Cortex of kidney (tissue), 1 donor: ENCODE data around the gene DCN.

Experiments used
- DNase-seq: peaks from one replicate; lab custom pipeline; 2025; lab: John Stamatoyannopoulos, UW

The DCN gene

GRCh38 chr12:91185421-91185820 is 2.8 kb upstream of the DCN start:
- no peak for DNase-seq

DNA sequence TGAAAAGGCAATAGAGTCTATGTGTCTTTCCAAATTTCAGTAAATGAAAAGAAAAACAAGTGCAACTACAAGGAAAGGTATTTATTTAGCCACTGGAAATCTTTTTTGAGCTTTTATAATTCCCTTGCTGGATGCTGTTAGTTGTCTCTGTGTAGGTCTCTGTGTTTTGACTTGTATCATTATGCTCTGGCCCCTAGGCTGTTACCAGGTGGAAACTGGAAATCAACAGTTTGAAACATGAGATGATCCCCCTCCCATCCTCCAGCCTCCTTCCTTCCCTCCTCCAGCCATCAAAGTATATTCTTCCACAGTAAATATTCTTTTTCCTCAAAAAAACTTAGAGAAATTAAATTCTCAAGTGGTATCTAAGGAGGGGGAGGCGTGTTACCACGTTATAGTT is 934 bp upstream of the DCN start:
- no peak for DNase-seq

DNA sequence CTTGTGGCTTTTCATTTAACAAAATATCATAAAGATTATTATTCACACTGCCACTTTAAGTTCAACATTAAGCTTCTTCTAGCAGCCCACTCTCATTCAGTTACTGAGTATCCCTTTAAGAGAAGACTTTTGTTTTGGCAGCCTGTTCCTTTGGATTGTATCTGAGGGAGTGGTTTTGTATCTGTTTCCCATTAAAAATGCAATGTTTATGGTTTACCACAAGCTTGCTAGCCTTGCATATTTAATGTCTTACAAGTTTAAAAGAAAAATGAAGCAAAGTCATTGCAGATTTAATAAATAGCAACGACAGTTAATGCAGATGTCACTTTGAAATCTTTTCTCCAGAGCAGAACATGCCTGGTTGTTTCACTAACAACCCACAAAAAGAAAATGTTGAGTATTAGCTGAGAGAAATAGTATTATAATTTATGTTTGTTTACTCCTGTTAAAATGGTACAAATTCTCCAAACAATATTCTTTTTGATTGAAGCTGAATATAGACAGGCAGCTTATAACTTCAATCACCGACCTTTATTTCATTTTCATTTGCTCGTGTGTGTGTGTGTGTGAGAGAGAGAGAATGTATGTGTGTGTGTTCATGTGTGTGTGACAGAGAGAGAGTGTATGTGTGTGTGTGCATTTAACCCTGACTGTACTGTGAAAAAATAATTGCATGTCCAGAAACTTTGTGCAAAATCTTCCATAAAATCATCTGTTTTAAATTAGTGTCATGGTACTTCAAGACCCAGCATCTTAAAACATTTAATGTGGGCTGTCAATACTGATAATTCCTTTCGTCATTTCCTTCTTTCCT is 1.8 kb downstream of the DCN start:
- no peak for DNase-seq

DNA sequence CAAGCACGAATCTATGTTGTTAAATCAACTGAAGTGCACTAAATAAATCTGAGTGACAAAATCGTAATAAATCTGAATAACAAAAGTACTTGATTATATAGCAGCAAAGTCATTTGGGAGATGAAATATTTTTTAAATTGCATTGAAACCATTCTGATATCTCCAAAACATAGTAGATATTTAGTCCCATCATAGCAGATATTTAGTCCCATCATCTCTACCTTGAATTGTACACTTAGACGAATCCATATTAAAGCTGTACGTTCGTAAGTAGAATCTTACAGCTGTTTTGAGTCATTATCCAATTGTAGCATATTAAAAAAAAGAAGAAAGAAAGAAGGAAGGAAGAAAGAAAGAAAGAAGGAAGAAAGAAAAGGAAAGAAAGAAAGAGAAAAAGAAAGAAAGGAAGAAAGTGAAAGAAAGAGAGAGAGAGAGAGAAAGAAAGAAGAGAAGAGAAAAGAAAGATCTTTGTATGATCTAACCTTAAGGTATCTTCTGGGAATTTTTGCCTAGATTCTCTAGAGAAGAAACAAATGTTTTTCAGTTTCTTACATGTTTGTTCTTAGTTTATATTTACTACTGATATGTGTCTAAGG is 2.6 kb downstream of the DCN start:
- DNase-seq: no peak

- no peak for DNase-seq
These were observed 3.3 kb downstream of the DCN start for GRCh38 chr12:91179315-91179714.

DNA sequence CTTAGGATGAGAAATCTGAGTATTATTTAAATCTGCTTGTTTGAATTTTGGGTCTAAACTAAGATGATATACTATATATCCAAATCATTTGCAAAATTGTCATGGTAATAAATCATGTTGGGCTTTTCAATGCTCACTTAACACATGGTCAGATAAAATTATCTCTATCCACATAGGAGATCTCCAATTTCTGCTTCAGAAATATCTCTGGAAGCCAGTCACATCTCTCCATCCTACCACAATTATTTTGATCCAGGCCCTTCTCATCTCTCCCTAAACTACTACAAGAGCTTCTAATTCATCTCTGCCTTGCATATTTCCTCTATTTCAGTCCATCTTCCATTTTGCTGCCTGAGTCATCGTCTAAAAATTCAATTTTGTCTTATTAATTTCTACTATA is 3.8 kb downstream of the DCN start:
- no peak for DNase-seq

GRCh38 chr12:91178139-91178561 is 4.5 kb downstream of the DCN start:
- no peak for DNase-seq

GRCh38 chr12:91177381-91177780 is 5.2 kb downstream of the DCN start:
- no peak for DNase-seq

- DNase-seq: no peak
These were observed 5.7 kb downstream of the DCN start for GRCh38 chr12:91176915-91177314.

GRCh38 chr12:91176358-91176757 is 6.3 kb downstream of the DCN start:
- no peak for DNase-seq

DNA sequence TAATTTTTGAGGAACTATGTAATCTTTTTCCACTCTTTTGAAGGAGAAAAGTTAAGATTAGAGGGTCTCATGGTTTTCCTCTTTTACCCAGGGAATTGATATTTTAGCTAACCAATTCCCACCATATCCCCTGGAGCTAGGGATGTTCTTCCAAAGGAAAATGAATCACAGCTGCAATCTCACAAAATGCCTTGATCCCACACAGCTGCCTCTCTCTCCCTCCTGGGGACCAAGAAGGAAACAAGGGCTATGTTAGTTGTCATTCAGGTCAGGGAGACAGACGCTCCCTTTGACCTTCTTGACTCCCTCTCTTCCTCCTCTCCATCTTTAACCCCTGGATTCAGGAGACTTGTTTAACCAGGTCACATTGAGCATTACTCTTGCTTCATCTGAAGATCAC is 9.5 kb downstream of the DCN start:
- DNase-seq: no peak

DNA sequence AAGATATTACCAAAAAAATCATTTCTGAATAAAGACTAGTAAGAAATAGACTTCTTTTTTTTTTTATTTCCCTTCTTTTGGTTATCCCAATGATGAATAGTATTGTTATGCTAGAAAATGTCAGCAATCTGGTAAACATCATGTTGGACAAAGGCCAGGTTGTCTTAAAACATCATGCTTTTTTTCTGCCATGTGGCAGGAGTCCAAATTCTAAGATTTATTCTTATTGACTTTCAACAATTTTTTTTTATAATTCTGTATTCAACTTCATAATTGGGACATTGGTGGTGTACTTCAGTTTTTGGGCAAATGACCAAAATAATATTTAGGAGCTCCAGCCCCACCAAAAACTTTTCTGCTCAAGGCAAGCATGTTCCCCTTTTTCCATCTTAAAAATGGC is 10.5 kb downstream of the DCN start:
- DNase-seq: no peak

DNA sequence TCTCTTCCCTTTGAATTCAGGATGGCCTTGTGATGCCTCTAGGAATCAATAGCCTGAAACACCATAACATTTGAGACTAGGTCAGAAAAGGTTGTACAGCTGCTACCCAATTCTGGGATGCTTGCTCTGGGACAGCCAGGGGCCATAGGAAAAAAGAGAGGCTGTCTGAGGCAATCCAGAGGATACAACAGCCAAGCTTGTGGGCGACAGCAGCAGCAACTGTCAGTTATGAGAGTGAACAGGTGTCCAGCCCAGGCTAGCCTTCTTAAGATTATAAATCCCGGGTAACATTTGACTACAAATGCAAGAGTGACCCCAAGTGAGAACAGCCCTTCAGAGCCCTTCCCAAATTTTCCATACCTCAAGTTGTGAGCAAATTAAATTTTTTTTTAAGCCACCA is 11.1 kb downstream of the DCN start:
- no peak for DNase-seq

- DNase-seq: no peak
These were observed 19.5 kb downstream of the DCN start for GRCh38 chr12:91163116-91163515.

GRCh38 chr12:91161009-91161408 is 21.6 kb downstream of the DCN start:
- no peak for DNase-seq

GRCh38 chr12:91155990-91156389 is 26.6 kb downstream of the DCN start:
- no peak for DNase-seq

GRCh38 chr12:91154131-91154530 is 28.5 kb downstream of the DCN start:
- DNase-seq: no peak

DNA sequence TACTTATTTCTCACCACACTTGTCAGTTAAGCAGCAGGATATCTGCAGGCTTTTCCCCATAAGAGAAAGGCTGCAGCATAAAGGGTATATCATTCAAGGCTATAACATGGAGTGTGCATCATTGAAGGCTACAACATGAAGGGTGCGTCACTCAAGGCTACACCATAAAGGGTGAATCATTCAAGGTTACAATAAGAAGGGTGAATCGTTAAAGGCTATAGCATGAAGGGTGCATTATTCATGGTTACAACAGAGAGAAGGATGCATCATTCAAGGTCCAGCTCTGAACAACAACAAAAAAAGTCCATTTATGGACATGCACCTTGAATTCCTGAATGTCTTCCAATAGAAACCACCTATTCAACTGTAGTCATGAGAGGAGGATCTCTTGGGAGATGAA is 38.6 kb downstream of the DCN start:
- DNase-seq: no peak

DNA sequence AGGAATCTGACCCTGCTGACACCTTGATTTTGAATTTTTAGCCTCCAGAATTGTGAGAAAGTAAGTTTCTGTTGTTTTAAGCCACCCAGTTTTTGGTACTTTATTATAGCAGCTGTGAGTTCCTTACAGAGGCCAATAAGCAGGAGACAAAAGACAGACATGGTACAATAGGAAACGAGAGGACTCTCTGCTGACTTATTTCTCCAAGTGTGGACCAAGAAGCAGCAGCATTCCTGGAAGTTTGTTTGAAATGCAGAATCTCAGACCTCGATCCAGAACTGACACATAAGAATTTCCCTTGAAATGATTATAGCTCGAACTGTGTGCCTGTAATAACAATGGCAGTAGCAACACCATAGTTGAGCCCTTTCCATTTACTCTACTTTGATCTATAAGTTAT is 39.4 kb downstream of the DCN start:
- no peak for DNase-seq

- DNase-seq: no peak
These were observed 40.4 kb downstream of the DCN start for GRCh38 chr12:91142221-91142631.

DNA sequence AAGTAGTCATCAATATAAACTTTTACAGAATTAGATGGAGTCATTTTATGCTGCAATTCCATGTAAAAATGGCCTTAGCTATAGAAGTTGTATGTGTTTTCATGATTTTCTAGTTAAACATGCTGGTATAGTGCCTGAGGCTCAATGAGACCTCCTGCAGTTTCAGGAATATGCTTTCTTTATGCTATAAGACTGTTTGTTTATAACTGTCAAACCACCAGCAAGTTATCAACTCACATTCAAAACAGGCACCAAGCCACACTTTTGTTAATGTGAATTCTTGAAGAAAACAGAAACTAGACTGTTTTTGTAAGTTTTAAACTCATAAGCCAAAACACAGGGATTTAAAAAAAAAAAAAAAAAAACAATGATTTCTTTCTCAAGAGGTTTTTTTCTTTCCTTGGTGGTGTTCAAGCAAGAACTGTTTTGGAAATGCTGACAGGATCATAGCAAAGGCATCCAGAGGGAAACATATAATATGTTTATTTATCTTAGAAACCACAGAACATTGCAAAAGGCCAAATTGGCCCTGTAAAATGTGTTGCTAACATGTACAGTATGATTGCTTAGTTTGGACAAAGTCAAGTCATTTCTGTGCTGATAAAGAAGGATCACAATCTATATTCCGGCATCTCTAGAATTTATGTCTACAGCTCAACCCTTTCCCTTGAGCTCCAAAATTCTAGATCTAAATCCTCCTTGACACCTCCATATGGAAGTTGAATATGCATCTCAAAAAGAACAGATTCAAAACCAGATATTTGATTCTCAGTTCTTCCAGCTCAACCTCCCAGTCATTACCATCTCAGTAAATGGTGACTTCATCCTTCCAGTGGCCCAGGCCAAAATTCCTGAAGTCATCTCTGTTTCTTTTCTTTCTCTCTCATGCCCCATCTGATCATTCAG is 42.3 kb downstream of the DCN start:
- DNase-seq: no peak

DNA sequence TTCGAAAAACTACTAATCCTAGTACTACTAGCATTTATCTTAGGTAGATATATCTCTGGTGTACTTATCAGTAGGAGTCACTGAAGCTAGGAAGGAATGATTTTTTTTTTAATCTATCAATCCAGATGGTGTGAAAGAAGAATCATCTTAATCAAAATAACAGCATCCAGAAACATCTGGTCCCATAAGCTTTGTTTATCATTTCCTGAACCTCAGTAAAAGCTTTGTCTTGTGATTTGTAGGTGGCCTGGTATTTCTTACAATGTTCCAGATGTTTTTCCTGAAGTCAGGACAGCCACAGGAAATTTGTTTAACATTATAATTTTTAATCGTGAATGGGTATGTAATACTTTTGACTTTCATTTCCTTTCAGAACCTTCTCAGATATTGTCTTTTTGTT is 43.3 kb downstream of the DCN start:
- no peak for DNase-seq
